BJ (cell line): Measurements from ENCODE around the gene CNTNAP4. TPM values are rescaled to one million over a fixed set of nuclear protein-coding genes. Genes with fewer than 3 reads are reported as not detected.
A peak's percentile ranks its signal among the peaks of the same experiment; 100 is the strongest.

Source experiments
- CTCF ChIA-PET: fragments of 350-600 bp; formaldehyde crosslinking; extraction: SDS; loops from one replicate; lab custom pipeline; 2021; ENCODE audit warnings: antibody characterized with exemption, inconsistent platforms; lab: Yijun Ruan, JAX
- POLR2A ChIA-PET: fragments of 300-600 bp; sonication (Branson Sonifier 250); formaldehyde crosslinking; extraction: SDS; loops from one replicate; lab custom pipeline; 2021; ENCODE audit warnings: antibody characterized with exemption; lab: Charles Lee
- DNase-seq: peaks from one replicate; pipeline ENCODE4 v3.0.0-alpha.2; 2011; ENCODE audit warnings: low read depth
- H3K27me3 ChIP-seq: 2 replicates; pipeline ENCODE4 v1.6.0; 2011; ENCODE audit warnings: low read length; ENCODE audit not compliant: control insufficient read depth, insufficient read depth
- H3K36me3 ChIP-seq: 2 replicates; pipeline ENCODE4 v1.5.1; 2011; ENCODE audit warnings: low read length; ENCODE audit not compliant: control insufficient read depth, insufficient read depth
- H3K4me3 ChIP-seq: 2 replicates; pipeline ENCODE4 v1.5.1; 2011; ENCODE audit warnings: low read depth, mild to moderate bottlenecking, control low read depth, low read length
- polyA plus RNA-seq: library from polyadenylated mRNA; depleted of rRNA; stranded (reverse); fragments of >200 nt; gene quantifications from 2 replicates; pipeline ENCODE4 v1.2.3, GENCODE V29; 2011
- TF ChIP-seq, protein P1 (sequence below): IDR thresholded peaks from 2 replicates; pipeline ENCODE4 v1.5.1; 2011; ENCODE audit warnings: low read depth, mild to moderate bottlenecking, control low read depth, inconsistent platforms, low read length, moderate library complexity; ENCODE audit not compliant: insufficient read depth

Gene CNTNAP4
- polyA plus RNA-seq, 1 experiment, result not detected

DNA sequence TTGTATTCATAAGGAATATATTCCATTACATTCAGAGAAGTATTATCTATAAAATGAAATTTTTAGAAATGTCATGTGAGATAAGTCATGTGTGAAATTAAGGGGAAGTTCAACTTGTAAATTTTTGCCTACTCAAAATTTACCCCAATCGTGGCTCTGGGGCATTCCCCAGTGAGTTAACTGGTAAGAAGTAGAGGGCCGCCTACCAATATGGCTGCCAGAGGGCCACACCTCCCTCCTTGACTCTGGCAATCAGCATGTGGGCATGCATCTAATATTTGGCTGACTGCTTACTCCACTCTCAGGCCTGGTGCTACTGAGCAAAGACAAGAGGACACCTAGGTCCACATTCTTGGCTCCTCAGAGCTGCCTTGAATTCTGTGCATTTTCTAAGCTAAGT lies 39.7 kb upstream of the CNTNAP4 start:
- ChIA-PET POLR2A (no interaction called here), CTCF (interaction anchor here (0.6 kb wide), 1 partner anchor 85 kb away, joined by 3 read pairs; no protein-coding TSS in a partner anchor)
- TF ChIP-seq, protein P1, sequence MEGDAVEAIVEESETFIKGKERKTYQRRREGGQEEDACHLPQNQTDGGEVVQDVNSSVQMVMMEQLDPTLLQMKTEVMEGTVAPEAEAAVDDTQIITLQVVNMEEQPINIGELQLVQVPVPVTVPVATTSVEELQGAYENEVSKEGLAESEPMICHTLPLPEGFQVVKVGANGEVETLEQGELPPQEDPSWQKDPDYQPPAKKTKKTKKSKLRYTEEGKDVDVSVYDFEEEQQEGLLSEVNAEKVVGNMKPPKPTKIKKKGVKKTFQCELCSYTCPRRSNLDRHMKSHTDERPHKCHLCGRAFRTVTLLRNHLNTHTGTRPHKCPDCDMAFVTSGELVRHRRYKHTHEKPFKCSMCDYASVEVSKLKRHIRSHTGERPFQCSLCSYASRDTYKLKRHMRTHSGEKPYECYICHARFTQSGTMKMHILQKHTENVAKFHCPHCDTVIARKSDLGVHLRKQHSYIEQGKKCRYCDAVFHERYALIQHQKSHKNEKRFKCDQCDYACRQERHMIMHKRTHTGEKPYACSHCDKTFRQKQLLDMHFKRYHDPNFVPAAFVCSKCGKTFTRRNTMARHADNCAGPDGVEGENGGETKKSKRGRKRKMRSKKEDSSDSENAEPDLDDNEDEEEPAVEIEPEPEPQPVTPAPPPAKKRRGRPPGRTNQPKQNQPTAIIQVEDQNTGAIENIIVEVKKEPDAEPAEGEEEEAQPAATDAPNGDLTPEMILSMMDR, result no peak
- no peak for DNase-seq
- Histone ChIP-seq H3K36me3 (no peaks in the 10 kb centered on the region), H3K4me3 (no peak overlapping the region), H3K27me3 (no peaks in the 10 kb centered on the region)

DNA sequence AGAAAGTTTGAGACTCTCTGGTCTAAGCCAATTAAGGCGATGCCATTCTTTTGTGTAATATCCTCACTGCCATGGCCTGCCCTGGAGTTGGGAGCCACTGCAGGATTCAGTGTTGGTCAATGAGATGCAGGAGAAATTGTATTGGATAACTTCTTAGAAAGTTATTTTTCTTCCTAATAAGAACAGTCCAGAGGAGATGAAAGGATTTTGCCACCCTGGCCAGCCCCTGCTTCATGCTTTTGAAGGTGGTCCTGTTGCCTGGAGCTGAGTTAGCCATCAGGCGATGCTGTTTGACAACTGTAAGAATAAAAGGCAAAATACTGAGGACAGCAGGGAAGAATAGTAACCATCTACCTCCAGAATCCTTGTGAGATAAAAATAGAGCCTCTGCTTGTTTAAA lies 35.4 kb upstream of the CNTNAP4 start:
- Histone ChIP-seq H3K36me3 (no peaks in the 10 kb centered on the region), H3K27me3 (no peaks in the 10 kb centered on the region), H3K4me3 (no peak overlapping the region)
- ChIA-PET POLR2A (no interaction called here), CTCF (no interaction called here)
- no peak for DNase-seq
- TF ChIP-seq, protein P1, result no peak

DNA sequence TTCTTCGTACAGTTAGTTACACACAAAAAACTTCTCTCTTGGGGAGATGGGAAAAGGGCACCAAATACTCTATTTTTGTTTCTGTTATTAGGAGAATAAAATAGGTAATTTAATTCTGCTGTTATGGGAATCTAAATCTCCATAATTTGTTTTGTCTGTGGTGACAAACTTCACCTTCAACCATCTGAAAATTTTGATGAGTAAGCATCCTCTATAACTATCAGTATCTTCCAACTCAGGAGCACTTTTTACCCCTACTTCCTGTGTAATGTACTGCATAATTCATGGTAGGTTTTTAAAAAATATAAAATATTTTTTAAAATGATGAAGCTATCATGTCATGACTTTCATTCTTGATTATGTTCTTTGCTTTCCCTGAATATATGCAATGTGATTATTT lies 33.6 kb upstream of the CNTNAP4 start:
- no peak overlapping the region for H3K4me3 ChIP-seq
- H3K36me3 ChIP-seq, result no peaks in the 10 kb centered on the region
- no peaks in the 10 kb centered on the region for H3K27me3 ChIP-seq
- no peak for DNase-seq
- ChIA-PET CTCF (no interaction called here), POLR2A (no interaction called here)
- TF ChIP-seq, protein P1, result no peak

GRCh38 chr16:76246587-76246986 lies 30.6 kb upstream of the CNTNAP4 start:
- POLR2A ChIA-PET, result no interaction called here
- Histone ChIP-seq H3K4me3 (no peak overlapping the region), H3K36me3 (no peaks in the 10 kb centered on the region), H3K27me3 (no peaks in the 10 kb centered on the region)
- CTCF ChIA-PET, result no interaction called here
- no peak for DNase-seq
- TF ChIP-seq, protein P1, result no peak

GRCh38 chr16:76265434-76266045 lies 11.7 kb upstream of the CNTNAP4 start:
- Histone ChIP-seq H3K4me3 (no peak overlapping the region), H3K36me3 (no peaks in the 10 kb centered on the region), H3K27me3 (no peaks in the 10 kb centered on the region)
- TF ChIP-seq, protein P1, result peak; percentile 23; the same call in 1 of the 2 replicates
- no peak for DNase-seq
- ChIA-PET CTCF (no interaction called here), POLR2A (no interaction called here)
